ENCODE measurements around the gene SRCAP.

Gene SRCAP

GRCh38 chr16:30650369-30651123 lies 48.4 kb upstream of the SRCAP start, which contains the start of gene PRR14 (continued):
- TF ChIP-seq ZNF623 (tag by site-specific recombination; IDR thresholded peaks at IDR 0.05) (peak; percentile 54; the same call in 1 of the 2 replicates), ZNF398 (tag by site-specific recombination; IDR thresholded peaks at IDR 0.05) (peak; percentile 98), ZNF24 (tag by site-specific recombination; IDR thresholded peaks at IDR 0.05) (peak; percentile 96), REST (tag by site-specific recombination; IDR thresholded peaks at IDR 0.05) (no peak), ZNF335 (tag by site-specific recombination; conservative IDR thresholded peaks at IDR 0.05) (peak; percentile 100), FEZF1 (tag by site-specific recombination; IDR thresholded peaks at IDR 0.05) (peak; percentile 58; the same call in 1 of the 2 replicates), SCRT2 (tag by site-specific recombination; IDR thresholded peaks at IDR 0.05) (peak; percentile 50; the same call in 1 of the 2 replicates)

GRCh38 chr16:30651124-30652004 lies 47.6 kb upstream of the SRCAP start:
- peaks cover 11 to 43% of the 10 kb centered on the region in 2 experiments; a peak in 2 of 3 replicates for H3K36me3 ChIP-seq (ENCODE audit: control insufficient read depth in 2 of 2, insufficient read depth in 1 of 2, low read length in 2 of 2)
- H3K27ac ChIP-seq (ENCODE audit: extremely low read depth, low read depth, low read length) = peak overlapping the region; percentile 91
- ChIA-PET CTCF (interaction anchor here (0.6 to 2.1 kb wide), 11 partner anchors 8 to 154 kb away, joined by 3 to 9 read pairs (median 4); no protein-coding TSS in a partner anchor), POLR2A (interaction anchor here (0.7 to 2.2 kb wide), 21 partner anchors 8 to 598 kb away, joined by 3 to 21 read pairs (median 5); partner anchors contain the start of genes ALDOA, DCTPP1, FBRS and PHKG2)
- no peaks in the 10 kb centered on the region for H3K9me3 ChIP-seq (ENCODE audit: control insufficient read depth, insufficient read depth, low read depth, low read length)
- H3K4me3 ChIP-seq (ENCODE audit: low read depth, low read length) = peak overlapping the region; percentile 80
- H3K4me1 ChIP-seq (ENCODE audit: control insufficient read depth, insufficient read depth, low read length) = no peaks in the 10 kb centered on the region
- TF ChIP-seq MZF1 (tag by site-specific recombination; IDR thresholded peaks at IDR 0.05; ENCODE audit: borderline replicate concordance) = no peak; the same call in 1 of the 2 replicates
- no peak for TF ChIP-seq ZNF510 (tag by site-specific recombination; IDR thresholded peaks at IDR 0.05; ENCODE audit: insufficient replicate concordance)
- no peak for TF ChIP-seq KLF17 (tag by site-specific recombination; IDR thresholded peaks at IDR 0.05)
- peak; percentile 6; the same call in 1 of the 2 replicates for TF ChIP-seq SP7 (tag by site-specific recombination; IDR thresholded peaks at IDR 0.05)
- TF ChIP-seq ZNF792 (tag by site-specific recombination; IDR thresholded peaks at IDR 0.05) = no peak
- TF ChIP-seq ZNF449 (tag by site-specific recombination; IDR thresholded peaks at IDR 0.05) = no peak
- no peak for TF ChIP-seq ZFP69B (tag by site-specific recombination; IDR thresholded peaks at IDR 0.05)
- no peak for TF ChIP-seq ZNF768 (tag by site-specific recombination; IDR thresholded peaks at IDR 0.05)
- TF ChIP-seq ZNF19 (tag by site-specific recombination; IDR thresholded peaks at IDR 0.05; ENCODE audit: low read depth) = no peak
- no peak for TF ChIP-seq ZNF121 (tag by site-specific recombination; IDR thresholded peaks at IDR 0.05)
- no peak for TF ChIP-seq ZNF426 (tag by site-specific recombination; IDR thresholded peaks at IDR 0.05)
- no peak for TF ChIP-seq ZNF404 (tag by site-specific recombination; IDR thresholded peaks at IDR 0.05)
- no peak for TF ChIP-seq ZNF132 (tag by site-specific recombination; IDR thresholded peaks at IDR 0.05; ENCODE audit: borderline replicate concordance)
- TF ChIP-seq ZNF785 (tag by site-specific recombination; IDR thresholded peaks at IDR 0.05) = peak; percentile 43; the same call in 1 of the 2 replicates
- TF ChIP-seq ZNF148 (tag by site-specific recombination; IDR thresholded peaks at IDR 0.05; ENCODE audit: borderline replicate concordance) = no peak
- TF ChIP-seq BCL11B (tag by site-specific recombination; IDR thresholded peaks at IDR 0.05; ENCODE audit: low read depth) = no peak

All from HEK293 (cell line).